A549 (cell line): ENCODE results near the gene INPP5A. TPM values are rescaled to one million over a fixed set of nuclear protein-coding genes. Genes with fewer than 3 reads are reported as not detected.

ENCODE experiments used
- ATAC-seq, 2 experiments: fragments of 200-7000 bp in 1 of 2; fragments of >200 bp in 1 of 2; cut with Nextera tagmentation in 1 of 2; cut with Tn5 transposase in 1 of 2; 3 replicates each; pipeline versions ENCODE4 v1.8.0 to v1.9.1; 2018 to 2020; ENCODE audit warnings: mild to moderate bottlenecking in 1 of 2, moderate library complexity in 1 of 2
- CTCF ChIA-PET: fragments of 300-600 bp; sonication (Branson Sonifier 250); formaldehyde crosslinking; extraction: SDS; loops from one replicate; lab custom pipeline; 2021; ENCODE audit warnings: antibody characterized with exemption, inconsistent platforms; lab: Yijun Ruan, JAX
- POLR2A ChIA-PET: fragments of 350-600 bp; formaldehyde crosslinking; extraction: SDS; loops from one replicate; lab custom pipeline; 2021; ENCODE audit warnings: antibody characterized with exemption, inconsistent platforms; lab: Yijun Ruan, JAX
- DNase-seq, 2 experiments: peaks; one replicate each; pipeline versions ENCODE4 v3.0.0 to v3.0.0-alpha.2; 2011 to 2016; ENCODE audit warnings: low read depth in 1 of 2, low spot score in 1 of 2
- FAIRE-seq: peaks from 2 replicates; lab custom pipeline; 2011; peaks lifted over from hg19 to GRCh38; lab: Jason Lieb, UNC
- H3K27ac ChIP-seq, 2 experiments: fragments of >200 bp; sonication (Bioruptor Twin); formaldehyde crosslinking; 3 replicates each; pipeline ENCODE4 v1.5.1; 2016 to 2017
- H3K4me1 ChIP-seq: fragments of >200 bp; sonication (Bioruptor Twin); formaldehyde crosslinking; 3 replicates; pipeline ENCODE4 v1.6.1; 2016
- H3K4me2 ChIP-seq: fragments of >200 bp; sonication (Bioruptor Twin); formaldehyde crosslinking; 3 replicates; pipeline ENCODE4 v1.6.1; 2016
- H3K4me3 ChIP-seq: fragments of >200 bp; sonication (Bioruptor Twin); formaldehyde crosslinking; 3 replicates; pipeline ENCODE4 v1.5.1; 2016
- H3K9me3 ChIP-seq: fragments of >200 bp; sonication (Bioruptor Twin); formaldehyde crosslinking; 3 replicates; pipeline ENCODE4 v1.6.1; 2016
- ATOH8 ChIP-seq: fragments of 250-450 bp; sonication (Bioruptor Pico); IDR thresholded peaks from 2 replicates; pipeline ENCODE4 v1.5.0; 2020; ENCODE audit warnings: low read depth, mild to moderate bottlenecking, moderate library complexity
- CEBPB ChIP-seq, 2 experiments: fragments of >200 bp in 1 of 2; sonication (Bioruptor Twin) in 1 of 2; formaldehyde crosslinking in 1 of 2; IDR thresholded peaks; 2 replicates each; pipeline ENCODE4 v1.6.1; 2012 to 2016
- EP300 ChIP-seq, 2 experiments: fragments of >200 bp; sonication (Bioruptor Twin); formaldehyde crosslinking; IDR thresholded peaks; 2 replicates in 1 of 2; 3 replicates in 1 of 2; pipeline ENCODE4 v1.6.1; 2016 to 2017
- FOSL2 ChIP-seq, 2 experiments: fragments of 450-650 bp in 1 of 2; fragments of >200 bp in 1 of 2; sonication (Bioruptor Twin) in 1 of 2; formaldehyde crosslinking; IDR thresholded peaks; 2 replicates each; pipeline versions ENCODE4 v1.5.0 to v1.6.1; 2016 to 2020; ENCODE audit warnings: mild to moderate bottlenecking in 1 of 2, moderate library complexity in 1 of 2
- HOXA7 ChIP-seq: fragments of 250-450 bp; sonication (Bioruptor Pico); IDR thresholded peaks from 2 replicates; pipeline ENCODE4 v1.5.0; 2020; ENCODE audit warnings: mild to moderate bottlenecking, moderate library complexity
- HOXB13 ChIP-seq: fragments of 250-450 bp; sonication (Bioruptor Pico); IDR thresholded peaks from 2 replicates; pipeline ENCODE4 v1.5.0; 2020; ENCODE audit warnings: low read depth, mild to moderate bottlenecking, moderate library complexity
- KDM1A ChIP-seq: fragments of 200-600 bp; sonication (generic); IDR thresholded peaks from 2 replicates; pipeline ENCODE4 v1.6.1; 2016; ENCODE audit warnings: low read depth, mild to moderate bottlenecking
- KDM5A ChIP-seq: fragments of 200-600 bp; sonication (generic); IDR thresholded peaks from 2 replicates; pipeline ENCODE4 v1.6.1; 2016; ENCODE audit warnings: antibody characterized with exemption, mild to moderate bottlenecking
- MAX ChIP-seq: IDR thresholded peaks from 2 replicates; pipeline ENCODE4 v1.6.1; 2012
- MYC ChIP-seq: IDR thresholded peaks from 2 replicates; pipeline ENCODE4 v1.6.1; 2012; ENCODE audit warnings: mild to moderate bottlenecking, inconsistent platforms, low read length, improper control_type of control experiment, borderline replicate concordance
- NFE2L2 ChIP-seq: fragments of 150-350 bp; conservative IDR thresholded peaks from 2 replicates; pipeline ENCODE4 v1.6.1; 2014; ENCODE audit warnings: low read length
- NPAS2 ChIP-seq: fragments of 250-450 bp; sonication (Bioruptor Pico); IDR thresholded peaks from 2 replicates; pipeline ENCODE4 v1.8.0; 2022; ENCODE audit warnings: mild to moderate bottlenecking, moderate library complexity, borderline replicate concordance
- NR3C1 ChIP-seq: fragments of >200 bp; sonication (Bioruptor Twin); formaldehyde crosslinking; IDR thresholded peaks from 3 replicates; pipeline ENCODE4 v1.6.1; 2017
- PHF8 ChIP-seq: fragments of 200-600 bp; sonication (generic); IDR thresholded peaks from 2 replicates; pipeline ENCODE4 v1.6.1; 2016; ENCODE audit warnings: low read depth, mild to moderate bottlenecking, antibody characterized with exemption, moderate library complexity, borderline replicate concordance
- POLR2AphosphoS2 ChIP-seq: conservative IDR thresholded peaks from 2 replicates; pipeline ENCODE4 v1.6.1; 2012; ENCODE audit warnings: low read length, improper control_type of control experiment, inconsistent platforms
- RAD21 ChIP-seq, 2 experiments: fragments of >200 bp in 1 of 2; sonication (Bioruptor Twin) in 1 of 2; formaldehyde crosslinking in 1 of 2; IDR thresholded peaks in 1 of 2; conservative IDR thresholded peaks in 1 of 2; 2 replicates in 1 of 2; 3 replicates in 1 of 2; pipeline ENCODE4 v1.6.1; 2012 to 2018; ENCODE audit warnings: inconsistent platforms in 1 of 2
- RARB ChIP-seq: fragments of 250-450 bp; sonication (Bioruptor Pico); IDR thresholded peaks from 2 replicates; pipeline ENCODE4 v1.8.0; 2021; ENCODE audit warnings: mild to moderate bottlenecking, moderate library complexity
- RNF2 ChIP-seq: fragments of 200-600 bp; sonication (generic); IDR thresholded peaks from 2 replicates; pipeline ENCODE4 v1.6.1; 2016; ENCODE audit warnings: low read depth, mild to moderate bottlenecking, antibody characterized with exemption, moderate library complexity, borderline replicate concordance
- SREBF2 ChIP-seq: fragments of 450-650 bp; IDR thresholded peaks from 2 replicates; pipeline ENCODE4 v1.6.1; 2014; ENCODE audit warnings: mild to moderate bottlenecking, moderate library complexity
- TFCP2L1 ChIP-seq: fragments of 250-450 bp; sonication (Bioruptor Pico); IDR thresholded peaks from 2 replicates; pipeline ENCODE4 v1.5.0; 2021; ENCODE audit warnings: mild to moderate bottlenecking
- WGBS: methylation state at CpG from one replicate; pipeline ENCODE4 v1.1.6; 2017; ENCODE audit errors: missing lambda C conversion rate; 5-methylcytosine and 5-hydroxymethylcytosine counted together
- polyA plus RNA-seq, 4 experiments: library from polyadenylated mRNA; depleted of rRNA in 3 of 4; stranded (reverse); fragments of >200 nt; fragmentation: RNase III in 1 of 4; extraction: RNeasy Plus Mini Kit Qiagen cat#74134 plus additional on column Dnase treatment in 1 of 4; gene quantifications; 2 replicates in 3 of 4; 3 replicates in 1 of 4; pipeline ENCODE4 v1.2.3, GENCODE V29; 2011 to 2017
- TF ChIP-seq, protein P1 (sequence below): fragments of >200 bp; sonication (Bioruptor Twin); formaldehyde crosslinking; IDR thresholded peaks from 3 replicates; pipeline ENCODE4 v1.5.1; 2016
- TF ChIP-seq, protein P2 (sequence below): fragments of >200 bp; sonication (Bioruptor Twin); formaldehyde crosslinking; IDR thresholded peaks from 3 replicates; pipeline ENCODE4 v1.6.1; 2016
- TF ChIP-seq, protein P3 (sequence below): fragments of >200 bp; sonication (Bioruptor Twin); formaldehyde crosslinking; IDR thresholded peaks from 2 replicates; pipeline ENCODE4 v1.6.1; 2016

The INPP5A gene
- polyA plus RNA-seq, 2 of the 4 experiments (the other 2 are of a cell fraction) = 13.7 to 15.1 TPM

DNA sequence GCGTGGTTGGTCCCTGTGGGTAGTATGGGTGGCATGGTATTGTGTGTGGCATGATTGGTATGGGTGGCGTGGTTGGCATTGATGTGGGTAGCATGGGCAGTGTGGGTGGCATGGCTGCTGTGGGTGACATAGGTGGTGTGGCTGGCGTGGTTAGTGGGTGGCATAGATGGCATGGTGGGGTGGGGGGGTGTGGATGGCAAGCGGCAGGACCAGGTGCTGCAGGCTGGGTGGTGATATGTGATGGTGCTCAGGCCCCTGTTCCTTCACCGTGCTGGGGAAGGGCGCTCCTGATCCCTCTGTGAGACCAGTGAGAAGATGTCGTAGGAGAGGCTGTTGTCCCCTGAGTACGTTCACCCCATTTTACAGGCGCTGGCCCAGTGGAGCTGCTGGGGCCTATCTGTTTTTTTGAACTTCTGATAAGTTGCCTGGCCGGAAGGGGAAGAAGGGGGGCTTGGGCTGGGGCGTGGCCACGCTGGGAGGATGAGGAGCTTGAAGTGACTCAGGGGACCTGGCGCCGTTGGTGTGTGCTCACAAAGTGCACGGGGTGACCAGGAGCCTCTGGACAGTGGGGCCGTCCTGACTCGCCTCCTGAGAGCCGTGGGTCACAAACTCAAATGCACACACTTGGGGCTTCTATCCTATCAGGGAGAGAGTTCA is 17.5 kb downstream of the INPP5A start:
- ATAC-seq = no peak

DNA sequence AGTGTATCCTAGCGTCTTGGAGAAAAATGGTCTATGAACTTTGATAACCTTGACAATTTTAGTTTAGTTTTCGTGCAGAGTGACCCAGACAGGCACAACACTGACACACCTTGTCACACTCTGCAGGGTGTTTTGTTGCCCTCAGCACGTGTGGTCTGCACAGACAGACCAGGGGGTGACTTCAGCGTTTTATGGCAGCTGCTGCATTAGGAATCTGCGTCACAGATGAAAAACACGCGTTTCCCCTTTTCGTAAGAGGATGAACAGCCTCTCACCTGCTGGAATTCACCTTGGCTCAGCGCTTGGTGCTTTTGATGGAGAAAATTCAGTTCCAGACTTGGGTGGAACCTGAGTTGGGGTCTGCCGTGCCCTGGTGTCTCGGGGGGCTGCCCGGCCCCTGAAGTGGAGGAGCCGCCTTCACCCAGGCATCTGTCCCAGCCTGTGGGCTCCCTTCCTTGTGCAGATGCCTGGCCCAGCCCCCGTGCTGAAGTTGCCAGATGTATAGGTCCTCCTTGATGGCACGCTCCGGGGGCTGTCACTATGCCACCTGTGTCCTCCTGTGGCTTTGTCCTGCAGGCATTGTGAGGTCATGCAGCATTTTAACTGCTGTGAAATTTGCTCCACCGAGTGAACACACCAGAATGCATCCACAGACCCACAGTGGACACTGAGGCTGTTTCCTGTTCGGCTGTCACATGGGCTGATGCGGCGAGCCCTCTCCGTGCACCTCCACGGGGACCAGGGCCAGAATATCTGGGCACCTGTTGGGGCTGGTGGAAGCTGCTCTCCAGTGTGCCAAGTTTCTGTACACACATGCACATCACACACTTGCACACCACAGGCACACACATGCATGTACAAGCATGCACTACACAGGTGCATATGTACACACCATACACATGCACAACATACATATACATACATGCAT is 18.3 kb downstream of the INPP5A start:
- 87% methylated on average over 19 of the region's 22 CpGs for WGBS
- POLR2A ChIA-PET = no interaction called here
- CTCF ChIA-PET = interaction anchor here (1.1 to 1.4 kb wide), 2 partner anchors 10 to 97 kb away, joined by 3 to 4 read pairs; no protein-coding TSS in a partner anchor
- no peak for TF ChIP-seq MAX
- TF ChIP-seq, protein P1, sequence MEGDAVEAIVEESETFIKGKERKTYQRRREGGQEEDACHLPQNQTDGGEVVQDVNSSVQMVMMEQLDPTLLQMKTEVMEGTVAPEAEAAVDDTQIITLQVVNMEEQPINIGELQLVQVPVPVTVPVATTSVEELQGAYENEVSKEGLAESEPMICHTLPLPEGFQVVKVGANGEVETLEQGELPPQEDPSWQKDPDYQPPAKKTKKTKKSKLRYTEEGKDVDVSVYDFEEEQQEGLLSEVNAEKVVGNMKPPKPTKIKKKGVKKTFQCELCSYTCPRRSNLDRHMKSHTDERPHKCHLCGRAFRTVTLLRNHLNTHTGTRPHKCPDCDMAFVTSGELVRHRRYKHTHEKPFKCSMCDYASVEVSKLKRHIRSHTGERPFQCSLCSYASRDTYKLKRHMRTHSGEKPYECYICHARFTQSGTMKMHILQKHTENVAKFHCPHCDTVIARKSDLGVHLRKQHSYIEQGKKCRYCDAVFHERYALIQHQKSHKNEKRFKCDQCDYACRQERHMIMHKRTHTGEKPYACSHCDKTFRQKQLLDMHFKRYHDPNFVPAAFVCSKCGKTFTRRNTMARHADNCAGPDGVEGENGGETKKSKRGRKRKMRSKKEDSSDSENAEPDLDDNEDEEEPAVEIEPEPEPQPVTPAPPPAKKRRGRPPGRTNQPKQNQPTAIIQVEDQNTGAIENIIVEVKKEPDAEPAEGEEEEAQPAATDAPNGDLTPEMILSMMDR = no peak
- TF ChIP-seq SREBF2 = no peak
- TF ChIP-seq RAD21 (conservative IDR thresholded peaks at IDR 0.05 in 1 of 2, IDR thresholded peaks at IDR 0.05 in 1 of 2) = no peak
- no peak for TF ChIP-seq POLR2AphosphoS2
- TF ChIP-seq PHF8 = no peak
- Histone ChIP-seq H3K4me1 (no peaks in the 10 kb centered on the region), H3K9me3 (no peaks in the 10 kb centered on the region), H3K4me3 (no peak overlapping the region), H3K27ac (no peak overlapping the region), H3K4me2 (no peak overlapping the region)
- FAIRE-seq (no peak), DNase-seq (no peak), ATAC-seq (no peak)

More for the DNA sequence above, 17.5 kb downstream of the INPP5A start:
- Histone ChIP-seq H3K4me1 (no peaks in the 10 kb centered on the region), H3K4me3 (no peak overlapping the region), H3K9me3 (no peaks in the 10 kb centered on the region), H3K27ac (no peak overlapping the region), H3K4me2 (no peak overlapping the region)
- no peak for DNase-seq
- 88% methylated on average over 15 of the region's 18 CpGs for WGBS
- FAIRE-seq = no peak
- ChIA-PET CTCF (interaction anchor here (1.1 to 1.4 kb wide), 2 partner anchors 11 to 96 kb away, joined by 3 to 4 read pairs; no protein-coding TSS in a partner anchor), POLR2A (no interaction called here)
- TF ChIP-seq, protein P1 = no peak
- TF ChIP-seq MYC (no peak), RARB (CRISPR knock-in tag) (no peak), SREBF2 (no peak), NPAS2 (no peak), KDM5A (no peak), HOXA7 (CRISPR knock-in tag) (no peak), ATOH8 (no peak), FOSL2 (IDR thresholded peaks at IDR 0.05) (no peak), FOSL2 (CRISPR knock-in tag; IDR thresholded peaks at IDR 0.05) (no peak), CEBPB (IDR thresholded peaks at IDR 0.05) (no peak), NFE2L2 (no peak), RNF2 (no peak), TFCP2L1 (CRISPR knock-in tag) (no peak), EP300 (IDR thresholded peaks at IDR 0.05) (no peak), KDM1A (no peak), HOXB13 (CRISPR knock-in tag) (no peak), NR3C1 (no peak)
- TF ChIP-seq, protein P2, sequence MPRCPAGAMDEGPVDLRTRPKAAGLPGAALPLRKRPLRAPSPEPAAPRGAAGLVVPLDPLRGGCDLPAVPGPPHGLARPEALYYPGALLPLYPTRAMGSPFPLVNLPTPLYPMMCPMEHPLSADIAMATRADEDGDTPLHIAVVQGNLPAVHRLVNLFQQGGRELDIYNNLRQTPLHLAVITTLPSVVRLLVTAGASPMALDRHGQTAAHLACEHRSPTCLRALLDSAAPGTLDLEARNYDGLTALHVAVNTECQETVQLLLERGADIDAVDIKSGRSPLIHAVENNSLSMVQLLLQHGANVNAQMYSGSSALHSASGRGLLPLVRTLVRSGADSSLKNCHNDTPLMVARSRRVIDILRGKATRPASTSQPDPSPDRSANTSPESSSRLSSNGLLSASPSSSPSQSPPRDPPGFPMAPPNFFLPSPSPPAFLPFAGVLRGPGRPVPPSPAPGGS = no peak
- TF ChIP-seq, protein P3, sequence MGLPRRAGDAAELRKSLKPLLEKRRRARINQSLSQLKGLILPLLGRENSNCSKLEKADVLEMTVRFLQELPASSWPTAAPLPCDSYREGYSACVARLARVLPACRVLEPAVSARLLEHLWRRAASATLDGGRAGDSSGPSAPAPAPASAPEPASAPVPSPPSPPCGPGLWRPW = no peak
